ENCODE results near the gene AGTPBP1.
A peak's percentile ranks its signal among the peaks of the same experiment; 100 is the strongest.

AGTPBP1 gene

GRCh38 chr9:85743275-85744128 lies 1.7 kb upstream of the AGTPBP1 start:
- TF ChIP-seq USF1 (IDR thresholded peaks at IDR 0.05) (no peak), YY1 (IDR thresholded peaks at IDR 0.05; ENCODE audit: low read depth) (no peak), TEAD4 (IDR thresholded peaks at IDR 0.05) (peak; percentile 12; the same call in 1 of the 2 replicates), TCF12 (IDR thresholded peaks at IDR 0.05; ENCODE audit: low read depth) (no peak), MAX (IDR thresholded peaks at IDR 0.05) (peak; percentile 64)

GRCh38 chr9:85742597-85742936 lies 813 bp upstream of the AGTPBP1 start:
- TF ChIP-seq USF1 (IDR thresholded peaks at IDR 0.05) (no peak), RAD21 (IDR thresholded peaks at IDR 0.05; ENCODE audit: low read depth) (no peak), TCF12 (IDR thresholded peaks at IDR 0.05; ENCODE audit: low read depth) (no peak), FOXM1 (IDR thresholded peaks at IDR 0.05; ENCODE audit: borderline replicate concordance, low read depth) (no peak), EP300 (IDR thresholded peaks at IDR 0.05; ENCODE audit: borderline replicate concordance) (no peak), EGR1 (IDR thresholded peaks at IDR 0.05) (no peak), MAX (IDR thresholded peaks at IDR 0.05) (no peak)

- TF ChIP-seq CEBPB (IDR thresholded peaks at IDR 0.05) (no peak), ZBTB7A (IDR thresholded peaks at IDR 0.05; ENCODE audit: low read depth) (peak; percentile 89), YY1 (IDR thresholded peaks at IDR 0.05; ENCODE audit: low read depth) (0 out of 2 replicates have a peak, but pooled peaks have one; percentile 6)
Measured at GRCh38 chr9:85741095-85741874, 469 bp downstream of the AGTPBP1 start.

- TF ChIP-seq EP300 (IDR thresholded peaks at IDR 0.05; ENCODE audit: borderline replicate concordance): no peak
- no peak for TF ChIP-seq TEAD4 (IDR thresholded peaks at IDR 0.05)
- no peak for TF ChIP-seq MAX (IDR thresholded peaks at IDR 0.05)
- TF ChIP-seq CEBPB (IDR thresholded peaks at IDR 0.05): no peak
- TF ChIP-seq ZBTB7A (IDR thresholded peaks at IDR 0.05; ENCODE audit: low read depth): no peak
- no peak for TF ChIP-seq EGR1 (IDR thresholded peaks at IDR 0.05)
- TF ChIP-seq TCF12 (IDR thresholded peaks at IDR 0.05; ENCODE audit: low read depth): no peak
- TF ChIP-seq FOXM1 (IDR thresholded peaks at IDR 0.05; ENCODE audit: borderline replicate concordance, low read depth): no peak
- no peak for TF ChIP-seq TAF1 (IDR thresholded peaks at IDR 0.05; ENCODE audit: low read depth)
Measured at GRCh38 chr9:85740787-85741094, 1.0 kb downstream of the AGTPBP1 start.

GRCh38 chr9:85738509-85738908 lies 3.2 kb downstream of the AGTPBP1 start:
- no peak for TF ChIP-seq TCF12 (IDR thresholded peaks at IDR 0.05; ENCODE audit: low read depth)
- no peak for TF ChIP-seq CREB1 (IDR thresholded peaks at IDR 0.05; ENCODE audit: low read depth)
- TF ChIP-seq NFIC (IDR thresholded peaks at IDR 0.05): no peak
- no peak for TF ChIP-seq YY1 (IDR thresholded peaks at IDR 0.05; ENCODE audit: low read depth)
- TF ChIP-seq TEAD4 (IDR thresholded peaks at IDR 0.05): no peak
- TF ChIP-seq FOXM1 (IDR thresholded peaks at IDR 0.05; ENCODE audit: borderline replicate concordance, low read depth): no peak
- no peak for TF ChIP-seq CEBPB (IDR thresholded peaks at IDR 0.05)
- TF ChIP-seq REST (IDR thresholded peaks at IDR 0.05; ENCODE audit: low read depth): no peak
- TF ChIP-seq RAD21 (IDR thresholded peaks at IDR 0.05; ENCODE audit: low read depth): no peak
- no peak for TF ChIP-seq ZBTB7A (IDR thresholded peaks at IDR 0.05; ENCODE audit: low read depth)
- no peak for TF ChIP-seq USF1 (IDR thresholded peaks at IDR 0.05)
- no peak for TF ChIP-seq TAF1 (IDR thresholded peaks at IDR 0.05; ENCODE audit: low read depth)
- TF ChIP-seq MAX (IDR thresholded peaks at IDR 0.05): no peak
- no peak for TF ChIP-seq EP300 (IDR thresholded peaks at IDR 0.05; ENCODE audit: borderline replicate concordance)
- no peak for TF ChIP-seq EGR1 (IDR thresholded peaks at IDR 0.05)

- no peak for TF ChIP-seq TEAD4 (IDR thresholded peaks at IDR 0.05)
- TF ChIP-seq REST (IDR thresholded peaks at IDR 0.05; ENCODE audit: low read depth): no peak
- TF ChIP-seq USF1 (IDR thresholded peaks at IDR 0.05): no peak
- no peak for TF ChIP-seq CEBPB (IDR thresholded peaks at IDR 0.05)
- TF ChIP-seq NFIC (IDR thresholded peaks at IDR 0.05): no peak
- TF ChIP-seq YY1 (IDR thresholded peaks at IDR 0.05; ENCODE audit: low read depth): no peak
Measured at GRCh38 chr9:85737671-85738070, 4.1 kb downstream of the AGTPBP1 start.

All from Ishikawa (cell line).